IPS-15b (cell line): ENCODE measurements around the gene NOS3.

Experiments
- H3K27me3 ChIP-seq: one replicate; pipeline ENCODE4 v1.6.1; 2013; ENCODE audit warnings: low read length; ENCODE audit not compliant: control insufficient read depth, insufficient read depth
- H3K36me3 ChIP-seq: one replicate; pipeline ENCODE4 v1.6.1; 2013; ENCODE audit warnings: low read length; ENCODE audit not compliant: control insufficient read depth, insufficient read depth
- H3K4me1 ChIP-seq: one replicate; pipeline ENCODE4 v1.6.1; 2013; ENCODE audit warnings: mild to moderate bottlenecking, low read length; ENCODE audit not compliant: control insufficient read depth, insufficient read depth
- H3K4me3 ChIP-seq: one replicate; pipeline ENCODE4 v1.5.1; 2013; ENCODE audit warnings: low read depth, low read length
- H3K9ac ChIP-seq: one replicate; pipeline ENCODE4 v1.6.1; 2013; ENCODE audit warnings: low read depth, mild to moderate bottlenecking, low read length
- H3K9me3 ChIP-seq: one replicate; pipeline ENCODE4 v1.6.1; 2013; ENCODE audit warnings: mild to moderate bottlenecking, low read length; ENCODE audit not compliant: control insufficient read depth, insufficient read depth

Gene NOS3

GRCh38 chr7:150954201-150954985, 36.4 kb upstream of the NOS3 start:
- Histone ChIP-seq H3K27me3 (no peaks in the 10 kb centered on the region), H3K9ac (no peak overlapping the region), H3K36me3 (no peaks in the 10 kb centered on the region), H3K4me3 (no peak overlapping the region), H3K9me3 (no peaks in the 10 kb centered on the region), H3K4me1 (no peaks in the 10 kb centered on the region)

- H3K36me3 ChIP-seq = no peaks in the 10 kb centered on the region
- H3K9ac ChIP-seq = no peak overlapping the region
- no peak overlapping the region for H3K4me3 ChIP-seq
- no peaks in the 10 kb centered on the region for H3K4me1 ChIP-seq
- no peaks in the 10 kb centered on the region for H3K27me3 ChIP-seq
- H3K9me3 ChIP-seq = no peaks in the 10 kb centered on the region
Observed at GRCh38 chr7:150954986-150955518, 35.8 kb upstream of the NOS3 start.

GRCh38 chr7:150955519-150956394, 35.1 kb upstream of the NOS3 start:
- H3K9me3 ChIP-seq = no peaks in the 10 kb centered on the region
- H3K36me3 ChIP-seq = no peaks in the 10 kb centered on the region
- no peaks in the 10 kb centered on the region for H3K27me3 ChIP-seq
- no peaks in the 10 kb centered on the region for H3K4me1 ChIP-seq
- no peak overlapping the region for H3K4me3 ChIP-seq
- no peak overlapping the region for H3K9ac ChIP-seq

- Histone ChIP-seq H3K36me3 (no peaks in the 10 kb centered on the region), H3K9me3 (no peaks in the 10 kb centered on the region), H3K9ac (no peak overlapping the region), H3K4me3 (no peak overlapping the region), H3K4me1 (no peaks in the 10 kb centered on the region), H3K27me3 (no peaks in the 10 kb centered on the region)
Observed at GRCh38 chr7:150956395-150957132, 34.3 kb upstream of the NOS3 start.

- H3K9me3 ChIP-seq = no peaks in the 10 kb centered on the region
- no peaks in the 10 kb centered on the region for H3K4me1 ChIP-seq
- H3K4me3 ChIP-seq = no peak overlapping the region
- no peak overlapping the region for H3K9ac ChIP-seq
- no peaks in the 10 kb centered on the region for H3K27me3 ChIP-seq
- no peaks in the 10 kb centered on the region for H3K36me3 ChIP-seq
Observed at GRCh38 chr7:150957133-150958020, 33.4 kb upstream of the NOS3 start.

GRCh38 chr7:150958062-150958552, 32.7 kb upstream of the NOS3 start:
- Histone ChIP-seq H3K4me1 (peaks cover 2% of the 10 kb centered on the region), H3K27me3 (no peaks in the 10 kb centered on the region), H3K9ac (no peak overlapping the region), H3K9me3 (no peaks in the 10 kb centered on the region), H3K4me3 (no peak overlapping the region), H3K36me3 (no peaks in the 10 kb centered on the region)

- H3K4me1 ChIP-seq = peaks cover 2% of the 10 kb centered on the region
- no peak overlapping the region for H3K4me3 ChIP-seq
- no peaks in the 10 kb centered on the region for H3K27me3 ChIP-seq
- no peaks in the 10 kb centered on the region for H3K36me3 ChIP-seq
- no peak overlapping the region for H3K9ac ChIP-seq
- no peaks in the 10 kb centered on the region for H3K9me3 ChIP-seq
Observed at GRCh38 chr7:150958597-150958996, 32.2 kb upstream of the NOS3 start.

- H3K4me3 ChIP-seq = no peak overlapping the region
- H3K27me3 ChIP-seq = no peaks in the 10 kb centered on the region
- H3K4me1 ChIP-seq = peaks cover 2% of the 10 kb centered on the region
- no peaks in the 10 kb centered on the region for H3K36me3 ChIP-seq
- H3K9me3 ChIP-seq = no peaks in the 10 kb centered on the region
- H3K9ac ChIP-seq = no peak overlapping the region
Observed at GRCh38 chr7:150959081-150959480, 31.7 kb upstream of the NOS3 start.

GRCh38 chr7:150959739-150960734, 30.8 kb upstream of the NOS3 start:
- Histone ChIP-seq H3K9ac (no peak overlapping the region), H3K4me3 (no peak overlapping the region), H3K4me1 (peaks cover 4% of the 10 kb centered on the region)

More at GRCh38 chr7:150959739-150960734, 30.8 kb upstream of the NOS3 start:
- Histone ChIP-seq H3K9me3 (no peaks in the 10 kb centered on the region), H3K27me3 (no peaks in the 10 kb centered on the region), H3K36me3 (no peaks in the 10 kb centered on the region)
